Measurements from ENCODE around the gene APP.

APP gene

GRCh38 chr21:26170471-26171257 is at the start of gene APP:
APP (minus strand) TSS chr21:26170770; CDS start chr21:26170620, 150 bp downstream.
- DNase-seq (ENCODE audit: low spot score), result peak; percentile 63

- no peak for DNase-seq (ENCODE audit: low spot score)
Measured at GRCh38 chr21:26212220-26212619, 41.6 kb upstream of the APP start.

- no peak for DNase-seq (ENCODE audit: low spot score)
Measured at GRCh38 chr21:26210614-26211013, 40.0 kb upstream of the APP start.

GRCh38 chr21:26207021-26207420 is 36.5 kb upstream of the APP start:
- DNase-seq (ENCODE audit: low spot score), result no peak

GRCh38 chr21:26199456-26199855 is 28.9 kb upstream of the APP start:
- DNase-seq (ENCODE audit: low spot score), result no peak

- no peak for DNase-seq (ENCODE audit: low spot score)
Measured at GRCh38 chr21:26195708-26196107, 25.1 kb upstream of the APP start.

- no peak for DNase-seq (ENCODE audit: low spot score)
Measured at GRCh38 chr21:26194811-26195251, 24.3 kb upstream of the APP start.

- no peak for DNase-seq (ENCODE audit: low spot score)
Measured at GRCh38 chr21:26194326-26194725, 23.8 kb upstream of the APP start.

GRCh38 chr21:26191609-26192008 is 21.0 kb upstream of the APP start:
- DNase-seq (ENCODE audit: low spot score), result no peak

- DNase-seq (ENCODE audit: low spot score), result no peak
Measured at GRCh38 chr21:26188422-26188821, 17.9 kb upstream of the APP start.

GRCh38 chr21:26185446-26185845 is 14.9 kb upstream of the APP start:
- no peak for DNase-seq (ENCODE audit: low spot score)

GRCh38 chr21:26185021-26185420 is 14.5 kb upstream of the APP start:
- DNase-seq (ENCODE audit: low spot score), result no peak

GRCh38 chr21:26179501-26179900 is 8.9 kb upstream of the APP start:
- DNase-seq (ENCODE audit: low spot score), result no peak

- DNase-seq (ENCODE audit: low spot score), result no peak
Measured at GRCh38 chr21:26177746-26178426, 7.3 kb upstream of the APP start.

GRCh38 chr21:26177187-26177586 is 6.6 kb upstream of the APP start:
- DNase-seq (ENCODE audit: low spot score), result no peak

GRCh38 chr21:26171258-26172100 is 909 bp upstream of the APP start:
- no peak for DNase-seq (ENCODE audit: low spot score)

GRCh38 chr21:26169611-26170470 is 729 bp downstream of the APP start:
- DNase-seq (ENCODE audit: low spot score), result peak; percentile 16

GRCh38 chr21:26169061-26169610 is 1.4 kb downstream of the APP start:
- DNase-seq (ENCODE audit: low spot score), result peak; percentile 54

GRCh38 chr21:26168371-26168770 is 2.2 kb downstream of the APP start:
- DNase-seq (ENCODE audit: low spot score), result no peak

- peak; percentile 10 for DNase-seq (ENCODE audit: low spot score)
Measured at GRCh38 chr21:26167593-26167992, 3.0 kb downstream of the APP start.

GRCh38 chr21:26165331-26165730 is 5.2 kb downstream of the APP start:
- DNase-seq (ENCODE audit: low spot score), result no peak
